OCI-LY1 (cell line): ENCODE data around the gene TNFAIP6.

Experiments
- CTCF ChIP-seq: fragments of 200-600 bp; sonication (generic), shearing (Covaris generic); IDR thresholded peaks from 2 replicates; pipeline ENCODE4 v1.5.1; 2017; ENCODE audit warnings: mild to moderate bottlenecking, antibody characterized with exemption, low read length, moderate library complexity, mixed read lengths
- EZH2 ChIP-seq: fragments of 200-600 bp; sonication (generic), shearing (Covaris generic); IDR thresholded peaks from 2 replicates; pipeline ENCODE4 v1.8.0; 2017; ENCODE audit warnings: borderline replicate concordance, mixed run types, mild to moderate bottlenecking, antibody characterized with exemption, low read length, moderate library complexity, mixed read lengths

GRCh38 chr2:151354807-151355206, 2.6 kb upstream of the TNFAIP6 start:
- TF ChIP-seq CTCF (no peak), EZH2 (no peak)
